GM19239 (cell line): Measurements from ENCODE around the gene TAT.
"Not testable (repeated sequence)": the region's sequence is repeated elsewhere in the genome, so short reads cannot be mapped to it uniquely, and the experiment has no call there.

ENCODE experiments used
- DNase-seq: peaks from one replicate; pipeline ENCODE4 v3.0.0; 2011; ENCODE audit warnings: low spot score; ENCODE audit not compliant: insufficient read length
- FAIRE-seq: peaks from 2 replicates; lab custom pipeline; 2011; peaks lifted over from hg19 to GRCh38; lab: Jason Lieb, UNC

Gene TAT

DNA sequence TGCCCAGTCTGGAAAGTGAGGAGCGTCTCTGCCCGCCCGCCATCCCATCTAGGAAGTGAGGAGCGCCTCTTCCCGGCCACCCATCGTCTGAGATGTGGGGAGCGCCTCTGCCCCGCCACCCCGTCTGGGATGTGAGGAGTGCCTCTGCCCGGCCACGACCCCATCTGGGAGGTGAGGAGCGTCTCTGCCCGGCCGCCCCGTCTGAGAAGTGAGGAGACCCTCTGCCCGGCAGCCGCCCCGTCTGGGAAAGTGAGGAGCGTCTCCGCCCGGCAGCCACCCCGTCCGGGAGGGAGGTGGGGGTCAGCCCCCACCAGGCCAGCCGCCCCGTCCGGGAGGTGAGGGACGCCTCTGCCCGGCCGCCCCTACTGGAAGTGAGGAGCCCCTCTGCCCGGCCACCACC, 12.4 kb upstream of the TAT start:
- not testable (repeated sequence) for DNase-seq, FAIRE-seq

DNA sequence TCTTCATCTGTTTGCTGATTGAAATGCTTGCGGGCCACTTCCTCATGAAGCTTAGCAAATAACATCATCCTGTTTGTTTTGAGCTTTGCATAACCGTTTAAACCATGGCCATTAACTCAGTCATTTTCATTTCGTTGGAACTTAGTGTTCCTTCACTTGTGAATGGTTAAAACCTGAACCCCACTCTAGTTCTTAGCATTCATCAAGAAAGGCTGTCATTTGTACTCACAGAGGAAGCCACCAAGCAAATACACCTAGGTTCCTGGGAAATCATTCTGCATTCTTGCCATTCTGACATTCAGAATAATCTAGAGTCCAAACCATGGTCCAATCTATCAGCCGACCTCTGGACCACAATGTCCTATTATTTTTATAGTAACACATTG, 8.4 kb upstream of the TAT start:
- peak; percentile 33 for FAIRE-seq

DNA sequence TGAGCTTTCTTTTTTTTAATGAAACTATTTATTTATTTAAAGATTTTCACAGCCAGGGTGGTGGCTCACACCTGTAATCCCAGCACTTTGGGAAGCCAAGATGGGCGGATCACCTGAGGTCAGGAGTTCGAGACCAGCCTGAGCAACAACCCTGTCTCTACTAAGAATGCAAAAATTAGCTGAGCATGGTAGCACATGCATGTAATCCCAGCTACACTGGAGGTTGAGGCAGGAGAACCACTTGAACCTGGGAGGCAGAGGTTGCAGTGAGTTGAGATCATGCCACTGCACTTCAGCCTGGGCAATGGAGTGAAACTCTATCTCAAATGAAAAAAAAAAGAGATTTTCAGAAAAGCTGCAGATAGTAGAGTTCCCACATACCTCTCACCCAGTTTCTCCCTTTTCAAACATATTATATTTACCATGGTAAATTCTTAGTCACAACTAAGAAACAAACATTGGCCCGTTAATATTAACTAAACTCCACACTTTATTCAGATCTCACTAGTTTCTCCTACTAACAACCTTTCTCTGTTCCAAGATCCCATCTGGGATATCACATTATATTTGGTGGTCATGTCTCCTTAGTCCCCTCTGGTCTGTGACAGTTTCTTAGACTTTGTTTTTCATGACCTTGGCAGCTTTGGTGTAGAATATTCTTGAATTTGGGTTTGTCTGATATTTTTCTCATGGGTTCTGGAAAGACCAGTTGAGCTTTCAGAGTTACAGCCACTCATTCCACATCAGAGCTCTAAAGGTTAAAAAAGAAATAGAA, 7.8 kb upstream of the TAT start:
- no peak for FAIRE-seq
- DNase-seq: no peak

More for the DNA sequence above, 8.4 kb upstream of the TAT start:
- no peak for DNase-seq

DNA sequence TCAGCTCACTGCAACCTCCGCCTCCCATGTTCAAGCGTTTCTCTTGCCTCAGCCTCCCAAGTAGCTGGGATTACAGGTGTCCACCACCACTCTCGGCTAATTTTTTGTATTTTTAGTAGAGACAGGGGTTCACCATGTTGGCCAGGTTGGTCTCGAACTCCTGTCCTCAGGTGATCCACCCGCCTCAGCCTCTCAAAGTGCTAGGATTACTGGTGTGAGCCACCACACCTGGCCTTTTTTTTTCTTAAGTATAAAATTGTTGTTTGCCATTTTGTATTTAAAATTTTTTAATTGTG, 5.6 kb upstream of the TAT start:
- FAIRE-seq, DNase-seq: not testable (repeated sequence)

DNA sequence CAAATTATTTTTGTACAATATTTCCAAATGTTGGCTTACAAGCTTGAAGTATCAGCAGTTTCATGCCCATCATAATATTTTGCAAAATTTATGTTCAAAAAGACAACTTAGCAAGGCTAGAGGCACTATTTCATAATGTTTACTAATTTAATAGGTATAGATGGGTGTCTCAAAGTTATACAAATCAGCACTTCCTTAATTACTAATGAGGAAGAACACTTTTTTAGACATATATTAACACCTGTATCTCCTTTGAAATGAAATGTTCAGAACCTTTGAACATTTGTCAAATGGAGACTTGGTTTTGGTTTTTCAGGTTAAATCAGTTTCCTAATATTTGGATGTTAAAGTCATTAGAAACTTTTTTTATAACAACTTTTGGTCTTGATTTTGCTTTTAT, 2.2 kb downstream of the TAT start:
- FAIRE-seq (no peak), DNase-seq (no peak)

DNA sequence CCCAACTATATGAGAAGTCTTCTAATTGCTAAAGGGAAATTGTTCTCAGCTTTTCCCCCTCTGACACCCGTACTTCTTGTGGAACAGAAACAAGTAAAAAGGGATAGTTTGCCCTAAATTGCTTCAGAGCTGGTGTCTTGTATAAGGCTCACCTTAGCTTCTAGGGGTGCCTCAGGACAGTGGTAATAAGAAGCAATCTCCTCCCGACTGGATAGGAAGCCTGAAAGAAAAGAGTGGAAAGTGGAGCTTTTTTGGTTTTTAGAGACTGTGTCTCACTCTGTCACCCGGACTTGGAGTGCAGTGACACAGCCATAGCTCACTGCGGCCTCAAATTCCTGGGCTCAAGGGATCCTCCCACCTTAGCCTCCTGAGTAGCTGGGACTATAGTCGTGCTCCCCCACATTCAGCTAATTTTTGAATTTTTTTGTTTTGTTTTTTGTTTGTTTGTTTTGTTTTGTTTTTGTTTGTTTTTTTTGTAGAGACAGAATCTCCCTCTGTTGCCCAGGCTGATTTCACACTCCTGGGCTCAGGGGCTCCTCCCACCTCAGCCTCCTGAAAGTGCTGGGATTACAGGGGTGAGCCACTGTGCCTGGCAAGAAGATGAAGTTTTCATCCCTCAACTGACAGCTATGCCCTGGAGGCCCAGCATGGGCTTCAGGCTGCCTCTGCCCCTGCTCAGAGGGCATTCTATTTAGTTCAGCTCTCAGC, 3.4 kb downstream of the TAT start:
- no peak for FAIRE-seq
- no peak for DNase-seq

DNA sequence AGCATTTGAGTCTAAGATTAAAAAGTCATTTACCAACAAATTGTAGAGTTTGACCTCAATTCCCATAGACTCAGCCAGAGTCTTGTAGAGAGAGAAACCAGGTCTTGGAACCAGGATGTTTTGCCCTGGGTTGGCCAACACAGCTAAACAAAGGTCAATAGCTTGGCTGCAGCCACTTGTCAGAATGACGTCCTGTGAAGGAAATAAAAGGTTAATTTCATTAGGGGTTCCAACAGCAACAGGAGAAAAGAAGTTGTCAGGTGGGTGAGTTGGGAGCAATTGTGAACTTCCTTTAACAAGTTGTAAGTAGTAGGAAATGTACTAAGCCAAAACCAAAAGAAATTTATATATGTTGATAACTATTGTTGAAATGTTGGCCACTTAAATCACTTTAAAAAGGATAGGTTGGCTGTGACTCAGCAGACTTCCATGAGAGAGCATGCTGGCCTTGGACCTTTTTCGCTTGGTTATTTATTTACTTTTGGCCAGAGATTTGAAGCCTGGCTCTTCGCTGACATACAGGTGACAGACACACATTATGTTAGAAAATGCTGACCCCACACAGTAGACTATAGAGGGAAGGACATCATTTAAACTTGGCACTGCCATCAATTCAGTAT, 4.3 kb downstream of the TAT start:
- DNase-seq (no peak), FAIRE-seq (no peak)

DNA sequence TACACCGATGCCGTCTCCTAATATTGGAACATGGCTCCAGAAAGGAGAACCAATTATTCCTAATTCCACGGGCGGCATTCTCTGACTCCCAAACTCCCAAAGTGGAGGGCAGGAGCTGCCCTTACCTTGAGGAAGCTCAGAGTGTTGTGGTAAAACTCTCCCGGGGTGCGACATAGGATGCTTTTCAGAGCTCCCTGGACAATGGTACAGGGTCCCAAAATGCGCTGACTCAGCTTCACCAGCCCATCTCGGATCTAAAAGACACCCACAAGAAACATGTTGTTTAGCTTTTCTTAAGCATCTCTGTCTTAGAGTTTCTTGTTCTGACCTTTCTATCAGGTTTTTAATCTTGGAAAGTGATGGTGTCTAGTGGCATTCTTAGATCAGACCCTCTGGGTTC, 6.7 kb downstream of the TAT start:
- no peak for FAIRE-seq
- no peak for DNase-seq

DNA sequence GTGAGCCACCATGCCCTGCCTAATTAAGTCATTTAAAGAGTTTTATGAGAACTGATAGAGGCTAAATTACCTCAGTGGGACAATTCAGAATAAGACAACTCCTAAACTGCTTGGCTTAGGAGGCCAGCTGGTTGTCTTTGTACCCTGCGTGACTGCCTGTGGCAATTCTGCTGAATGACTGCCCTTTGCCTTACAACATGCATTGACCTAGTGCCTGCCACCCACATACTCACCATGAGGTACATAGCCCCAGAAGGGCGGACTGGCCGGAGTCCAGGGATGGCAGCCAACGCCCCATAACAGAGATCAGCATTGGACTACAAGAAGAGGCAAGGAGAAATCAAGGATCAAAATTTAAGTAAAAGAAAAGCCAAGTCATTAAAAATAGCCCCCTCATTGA, 7.3 kb downstream of the TAT start:
- FAIRE-seq (no peak), DNase-seq (no peak)

DNA sequence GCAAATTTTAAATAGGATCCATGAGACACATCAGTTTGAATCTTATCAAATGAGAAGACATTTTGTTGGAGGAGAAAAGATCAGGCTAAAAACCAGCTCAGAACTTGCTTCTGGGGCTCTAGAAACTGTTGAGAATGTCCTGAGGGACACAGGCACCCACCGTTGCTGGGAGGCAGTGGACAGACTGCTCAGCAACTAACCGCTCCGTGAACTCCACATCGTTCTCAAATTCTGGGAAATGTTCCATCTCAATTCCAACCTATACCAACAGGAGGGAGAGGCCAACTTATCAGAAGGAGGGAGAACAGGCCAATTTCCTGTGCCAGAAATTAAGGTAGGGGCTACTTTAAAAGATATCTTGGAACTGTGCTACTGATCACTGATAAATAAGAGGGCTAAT, 8.3 kb downstream of the TAT start:
- FAIRE-seq: no peak

DNA sequence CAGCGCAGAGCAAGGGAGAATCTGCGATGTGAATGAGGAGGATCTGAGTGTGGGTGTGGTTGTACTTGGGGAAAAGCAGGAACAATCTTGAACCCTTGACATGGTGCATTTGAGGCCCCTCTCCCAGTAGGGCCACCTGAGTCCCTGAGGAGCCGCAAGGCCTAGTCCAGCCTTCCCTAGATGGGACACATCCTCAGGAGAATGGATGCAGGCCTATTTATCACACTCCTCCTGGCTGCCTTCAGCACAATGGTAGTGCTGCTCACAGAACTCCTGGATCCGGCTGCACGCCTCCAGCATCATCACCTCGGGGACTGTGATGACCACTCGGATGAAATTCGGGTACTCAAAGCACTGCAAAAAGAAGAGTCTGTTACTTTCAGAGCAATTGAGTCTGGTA, 9.0 kb downstream of the TAT start:
- no peak for FAIRE-seq
- no peak for DNase-seq

More for the DNA sequence above, 8.3 kb downstream of the TAT start:
- DNase-seq: no peak

DNA sequence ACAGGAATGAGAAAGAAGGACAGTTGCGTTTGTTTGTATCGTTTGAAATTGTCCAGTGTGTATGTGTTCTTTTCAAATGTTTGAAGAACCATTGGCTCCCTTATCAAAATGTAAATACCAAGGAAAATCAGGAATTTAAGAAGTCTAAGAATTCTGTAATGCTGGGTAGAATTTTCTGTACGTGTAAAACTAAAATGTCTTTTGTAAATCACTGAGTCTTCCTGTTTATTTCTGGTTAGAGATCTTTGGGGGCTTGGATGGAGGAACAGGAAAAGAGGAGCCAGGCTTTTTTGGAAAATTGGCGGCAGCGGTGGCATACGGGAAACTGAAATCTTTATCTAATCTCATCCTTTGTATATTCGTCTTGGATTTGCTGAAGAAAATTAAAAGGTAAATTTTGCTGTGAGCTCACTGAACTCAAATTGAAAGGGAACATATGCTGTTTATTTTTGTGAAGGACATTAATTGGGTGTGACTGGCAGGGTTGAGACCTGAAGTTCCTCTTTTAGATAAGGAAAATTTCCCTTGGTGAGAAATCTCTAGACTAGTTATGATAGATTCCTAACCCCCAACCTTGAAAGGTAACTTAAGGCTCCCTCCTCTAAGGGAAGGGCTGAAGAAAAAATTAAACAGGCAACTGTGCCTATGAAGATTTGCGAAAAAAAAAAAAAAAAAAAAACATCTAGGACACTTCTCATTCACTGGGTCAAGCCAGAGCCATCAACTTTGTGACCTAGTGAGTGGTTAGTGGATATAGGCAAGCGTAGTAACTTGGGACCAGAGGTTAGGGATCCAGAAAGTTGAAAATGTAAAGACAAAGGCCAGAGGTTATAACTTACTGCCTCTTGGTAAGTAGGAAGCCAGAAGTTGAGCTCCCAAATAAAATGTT, 10.8 kb downstream of the TAT start:
- FAIRE-seq (no peak), DNase-seq (no peak)

DNA sequence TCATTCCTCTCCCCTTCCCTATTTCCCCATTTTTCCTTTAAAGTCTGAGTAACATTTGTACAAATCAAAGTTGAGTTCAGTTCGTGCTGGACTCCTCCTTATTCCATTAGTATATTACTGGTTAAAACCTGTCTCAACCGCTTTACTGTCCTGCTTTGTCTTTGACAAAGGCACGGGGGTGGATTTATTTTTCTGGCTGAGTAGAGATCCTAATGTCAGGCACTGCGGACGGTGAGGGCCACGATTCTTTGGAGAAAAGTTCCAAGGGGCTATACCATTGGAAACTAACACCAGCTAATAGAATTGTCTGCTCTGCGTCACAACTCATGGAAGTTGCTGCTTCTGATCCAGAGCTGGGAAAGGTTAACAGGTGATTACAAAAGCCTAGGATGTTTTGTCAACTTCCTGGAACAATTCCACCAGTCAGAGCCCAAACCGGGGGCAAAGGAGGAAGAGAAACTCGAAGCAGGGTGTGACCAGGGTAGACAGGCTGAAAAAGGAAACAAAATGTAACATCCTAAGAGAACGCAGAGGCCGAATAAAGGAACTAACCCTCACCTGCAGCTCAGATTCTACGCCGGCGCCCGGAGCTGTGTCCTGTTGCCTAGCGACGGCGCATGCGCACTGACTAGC, 12.4 kb downstream of the TAT start:
- peak; percentile 98 for FAIRE-seq
- peak; percentile 81 for DNase-seq

DNA sequence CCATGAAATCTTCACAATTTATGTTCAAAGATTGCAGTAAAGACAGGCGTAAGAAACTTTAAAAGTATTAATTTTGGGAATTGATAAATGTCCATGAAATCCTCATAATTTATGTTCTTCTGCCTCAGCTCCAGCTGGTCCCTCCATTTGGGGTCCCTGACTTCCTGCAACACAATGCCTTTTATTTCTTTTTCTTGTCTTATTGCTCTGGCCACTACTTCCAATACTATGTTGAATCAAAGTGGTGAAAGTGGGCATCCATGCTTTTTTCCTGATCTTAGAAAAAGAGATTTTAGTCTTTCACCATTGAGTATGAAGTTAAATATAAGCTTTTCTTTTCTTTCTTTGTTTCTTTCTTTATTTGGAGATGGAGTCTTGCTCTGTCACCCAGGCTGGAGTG, 14.3 kb downstream of the TAT start:
- DNase-seq: no peak
- FAIRE-seq: no peak

DNA sequence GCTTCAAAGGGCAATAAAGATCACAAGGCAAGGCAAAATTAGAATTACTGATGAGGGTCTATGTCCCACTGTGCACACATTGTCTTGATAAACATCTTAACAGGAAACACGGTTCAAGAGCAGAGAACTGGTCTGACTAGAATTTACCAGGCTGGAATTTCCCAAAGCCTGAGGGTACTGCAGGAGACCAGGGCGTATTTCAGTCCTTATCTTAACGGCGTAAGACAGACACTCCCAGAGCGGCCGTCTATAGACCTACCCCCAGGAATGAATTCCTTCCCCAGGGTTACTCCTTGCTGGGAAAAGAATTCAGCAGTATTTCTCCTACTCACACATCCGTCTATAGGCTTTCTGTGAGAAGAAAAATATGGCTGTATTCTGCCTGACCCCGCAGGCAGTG, 15.0 kb downstream of the TAT start:
- FAIRE-seq, DNase-seq: not testable (repeated sequence)

DNA sequence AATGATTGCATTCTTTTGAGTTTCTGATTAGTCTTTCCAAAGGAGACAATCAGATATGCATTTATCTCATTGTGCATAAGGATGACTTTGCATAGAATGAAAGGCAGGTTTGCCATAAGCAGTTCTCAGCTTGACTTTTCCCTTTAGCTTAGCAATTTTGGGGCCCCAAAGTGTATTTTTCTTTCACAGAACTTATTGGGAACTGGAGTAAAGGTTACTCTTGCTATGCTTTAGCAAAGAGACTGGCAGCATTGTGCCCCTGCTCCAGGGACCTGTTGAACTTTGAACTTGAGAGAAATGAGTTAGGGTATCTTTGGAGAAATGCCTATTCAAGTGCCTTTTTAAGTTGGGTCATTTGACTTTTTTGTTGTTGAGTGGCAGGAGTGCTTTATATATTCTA, 17.0 kb downstream of the TAT start:
- DNase-seq (no peak), FAIRE-seq (no peak)

DNA sequence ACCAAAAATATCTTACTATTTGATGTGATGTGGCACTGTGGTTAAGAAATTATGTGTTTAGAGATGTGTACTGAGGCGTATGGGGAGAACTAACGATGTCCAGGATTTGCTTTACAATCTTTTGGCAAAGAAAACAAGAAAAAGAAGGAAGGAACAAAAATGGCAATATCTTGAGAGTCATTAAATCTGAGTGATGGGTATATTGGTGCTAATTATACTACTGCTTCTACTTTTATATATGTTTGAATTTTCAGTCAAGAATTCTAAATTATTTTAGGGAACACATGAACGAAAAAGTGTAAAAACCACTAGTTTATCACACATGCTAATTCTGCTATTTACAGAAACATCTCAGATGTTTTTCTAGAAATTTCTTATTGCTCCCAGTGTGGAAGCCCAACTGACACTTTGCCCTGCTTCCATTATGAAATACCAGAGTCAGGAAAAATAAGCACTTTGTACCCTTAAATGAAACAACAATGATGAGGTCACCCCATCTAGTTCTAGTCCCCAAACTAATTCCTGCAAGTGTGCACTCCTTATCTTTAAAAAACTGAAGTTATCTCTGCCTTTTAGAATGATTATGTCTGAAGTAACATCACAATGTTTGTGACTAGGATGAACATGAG, 18.8 kb downstream of the TAT start:
- DNase-seq: no peak
- no peak for FAIRE-seq

DNA sequence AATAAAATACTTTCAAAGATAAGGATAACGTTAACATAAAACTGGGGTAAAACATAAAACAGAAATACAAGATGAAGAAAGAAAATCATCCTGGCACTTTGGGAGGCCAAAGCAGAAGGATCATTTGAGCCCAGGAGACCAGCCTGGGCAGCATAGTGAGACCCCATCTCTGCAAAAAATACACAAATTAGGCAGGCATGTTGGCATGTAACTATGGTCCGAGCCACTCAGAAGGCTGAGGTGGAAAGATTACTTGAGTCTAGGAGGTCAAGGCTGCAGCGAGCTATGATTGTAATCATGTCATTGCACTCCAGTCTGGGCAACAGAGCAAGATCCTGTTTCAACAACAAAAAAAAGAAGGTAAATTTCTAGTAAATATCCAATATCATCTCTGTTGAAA, 19.6 kb downstream of the TAT start:
- no peak for DNase-seq
- FAIRE-seq: no peak

DNA sequence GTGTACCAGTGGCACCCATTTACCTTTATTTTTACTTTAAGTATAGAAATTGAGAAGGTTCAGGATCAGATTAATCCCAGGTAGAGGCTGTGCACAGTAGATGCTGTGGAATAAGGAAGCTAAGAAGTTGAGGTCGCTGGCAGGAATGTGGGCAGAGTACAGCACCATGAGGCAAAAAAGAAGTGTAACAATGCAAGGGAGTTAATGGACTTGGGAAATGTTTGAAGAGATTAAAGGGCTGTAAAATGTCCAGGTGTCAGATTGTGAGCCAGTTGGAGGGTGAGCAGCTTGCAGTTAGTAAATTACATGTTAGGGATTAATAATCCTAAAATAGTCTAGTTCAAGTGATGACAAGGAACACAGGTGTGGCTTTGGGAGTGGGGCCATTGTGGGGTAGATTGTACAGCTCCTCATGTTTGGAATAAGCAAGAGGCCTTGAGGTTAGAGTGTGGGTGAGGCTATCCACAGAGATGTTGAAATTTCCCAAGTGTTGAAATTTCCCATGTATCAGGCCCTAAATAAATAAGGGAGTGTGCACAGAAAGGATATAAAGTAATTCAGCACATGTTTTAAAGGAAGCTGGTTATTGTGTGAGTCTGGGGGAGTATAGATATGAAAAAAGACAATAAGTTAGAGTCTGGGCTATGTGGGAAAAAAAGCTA, 21.5 kb downstream of the TAT start:
- DNase-seq: no peak
- no peak for FAIRE-seq
